BJ (cell line): ENCODE results near the gene ZNF28. TPM values are rescaled to one million over a fixed set of nuclear protein-coding genes. Genes with fewer than 3 reads are reported as not detected.
A peak's percentile ranks its signal among the peaks of the same experiment; 100 is the strongest.
"Not testable (repeated sequence)": the region's sequence is repeated elsewhere in the genome, so short reads cannot be mapped to it uniquely, and the experiment has no call there.

ENCODE experiments used
- CTCF ChIA-PET: fragments of 350-600 bp; formaldehyde crosslinking; extraction: SDS; loops from one replicate; lab custom pipeline; 2021; ENCODE audit warnings: antibody characterized with exemption, inconsistent platforms; lab: Yijun Ruan, JAX
- POLR2A ChIA-PET: fragments of 300-600 bp; sonication (Branson Sonifier 250); formaldehyde crosslinking; extraction: SDS; loops from one replicate; lab custom pipeline; 2021; ENCODE audit warnings: antibody characterized with exemption; lab: Charles Lee
- DNase-seq: peaks from one replicate; pipeline ENCODE4 v3.0.0-alpha.2; 2011; ENCODE audit warnings: low read depth
- H3K27me3 ChIP-seq: 2 replicates; pipeline ENCODE4 v1.6.0; 2011; ENCODE audit warnings: low read length; ENCODE audit not compliant: control insufficient read depth, insufficient read depth
- H3K36me3 ChIP-seq: 2 replicates; pipeline ENCODE4 v1.5.1; 2011; ENCODE audit warnings: low read length; ENCODE audit not compliant: control insufficient read depth, insufficient read depth
- H3K4me3 ChIP-seq: 2 replicates; pipeline ENCODE4 v1.5.1; 2011; ENCODE audit warnings: low read depth, mild to moderate bottlenecking, control low read depth, low read length
- polyA plus RNA-seq: library from polyadenylated mRNA; depleted of rRNA; stranded (reverse); fragments of >200 nt; gene quantifications from 2 replicates; pipeline ENCODE4 v1.2.3, GENCODE V29; 2011
- TF ChIP-seq, protein P1 (sequence below): IDR thresholded peaks from 2 replicates; pipeline ENCODE4 v1.5.1; 2011; ENCODE audit warnings: low read depth, mild to moderate bottlenecking, control low read depth, inconsistent platforms, low read length, moderate library complexity; ENCODE audit not compliant: insufficient read depth

The ZNF28 gene
- polyA plus RNA-seq, 1 experiment = 6.4 TPM

DNA sequence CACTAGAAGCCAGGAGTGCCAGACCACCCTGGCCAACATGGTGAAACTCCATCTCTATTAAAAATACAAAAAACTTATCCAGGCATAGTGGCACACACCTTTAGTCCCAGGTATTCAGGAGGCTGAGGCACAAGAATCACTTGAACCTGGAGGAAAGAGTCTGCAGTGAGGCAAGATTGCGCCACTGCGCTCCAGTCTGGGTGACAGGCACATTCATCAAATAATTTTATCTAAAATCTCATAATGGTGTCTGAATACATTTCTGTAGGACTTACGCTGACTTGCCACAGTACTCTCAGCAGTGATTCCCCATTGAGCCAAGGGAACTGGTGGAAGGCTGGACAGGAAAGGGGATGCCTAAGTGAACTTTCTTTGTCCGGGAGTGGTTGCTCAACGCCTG, 4.3 kb upstream of the ZNF28 start:
- H3K4me3 ChIP-seq = no peak overlapping the region
- H3K36me3 ChIP-seq = no peaks in the 10 kb centered on the region
- no peaks in the 10 kb centered on the region for H3K27me3 ChIP-seq
- ChIA-PET POLR2A (no interaction called here), CTCF (no interaction called here)
- TF ChIP-seq, protein P1, sequence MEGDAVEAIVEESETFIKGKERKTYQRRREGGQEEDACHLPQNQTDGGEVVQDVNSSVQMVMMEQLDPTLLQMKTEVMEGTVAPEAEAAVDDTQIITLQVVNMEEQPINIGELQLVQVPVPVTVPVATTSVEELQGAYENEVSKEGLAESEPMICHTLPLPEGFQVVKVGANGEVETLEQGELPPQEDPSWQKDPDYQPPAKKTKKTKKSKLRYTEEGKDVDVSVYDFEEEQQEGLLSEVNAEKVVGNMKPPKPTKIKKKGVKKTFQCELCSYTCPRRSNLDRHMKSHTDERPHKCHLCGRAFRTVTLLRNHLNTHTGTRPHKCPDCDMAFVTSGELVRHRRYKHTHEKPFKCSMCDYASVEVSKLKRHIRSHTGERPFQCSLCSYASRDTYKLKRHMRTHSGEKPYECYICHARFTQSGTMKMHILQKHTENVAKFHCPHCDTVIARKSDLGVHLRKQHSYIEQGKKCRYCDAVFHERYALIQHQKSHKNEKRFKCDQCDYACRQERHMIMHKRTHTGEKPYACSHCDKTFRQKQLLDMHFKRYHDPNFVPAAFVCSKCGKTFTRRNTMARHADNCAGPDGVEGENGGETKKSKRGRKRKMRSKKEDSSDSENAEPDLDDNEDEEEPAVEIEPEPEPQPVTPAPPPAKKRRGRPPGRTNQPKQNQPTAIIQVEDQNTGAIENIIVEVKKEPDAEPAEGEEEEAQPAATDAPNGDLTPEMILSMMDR = no peak
- no peak for DNase-seq

DNA sequence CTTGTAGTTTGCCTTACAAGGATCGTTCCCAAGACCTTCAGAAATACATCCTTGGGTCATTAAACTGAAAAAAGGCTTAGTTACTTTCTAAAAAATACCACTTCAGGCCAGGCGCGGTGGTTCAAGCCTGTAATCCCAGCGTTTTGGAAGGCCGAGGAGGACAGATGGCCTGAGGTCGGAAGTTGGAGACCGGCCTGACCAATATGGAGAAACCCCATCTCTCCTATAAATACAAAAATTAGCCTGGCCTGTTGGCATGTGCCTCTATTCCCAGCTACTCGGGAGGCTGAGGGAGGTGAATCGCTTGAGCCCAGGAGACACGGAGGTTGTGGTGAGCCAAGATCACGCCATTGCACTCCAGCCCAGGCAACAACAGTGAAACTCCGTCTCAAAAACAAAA, 2.2 kb upstream of the ZNF28 start:
- POLR2A ChIA-PET = no interaction called here
- CTCF ChIA-PET = no interaction called here
- H3K4me3 ChIP-seq = no peak overlapping the region
- DNase-seq = no peak
- TF ChIP-seq, protein P1 = no peak
- H3K36me3 ChIP-seq = no peaks in the 10 kb centered on the region
- no peaks in the 10 kb centered on the region for H3K27me3 ChIP-seq

DNA sequence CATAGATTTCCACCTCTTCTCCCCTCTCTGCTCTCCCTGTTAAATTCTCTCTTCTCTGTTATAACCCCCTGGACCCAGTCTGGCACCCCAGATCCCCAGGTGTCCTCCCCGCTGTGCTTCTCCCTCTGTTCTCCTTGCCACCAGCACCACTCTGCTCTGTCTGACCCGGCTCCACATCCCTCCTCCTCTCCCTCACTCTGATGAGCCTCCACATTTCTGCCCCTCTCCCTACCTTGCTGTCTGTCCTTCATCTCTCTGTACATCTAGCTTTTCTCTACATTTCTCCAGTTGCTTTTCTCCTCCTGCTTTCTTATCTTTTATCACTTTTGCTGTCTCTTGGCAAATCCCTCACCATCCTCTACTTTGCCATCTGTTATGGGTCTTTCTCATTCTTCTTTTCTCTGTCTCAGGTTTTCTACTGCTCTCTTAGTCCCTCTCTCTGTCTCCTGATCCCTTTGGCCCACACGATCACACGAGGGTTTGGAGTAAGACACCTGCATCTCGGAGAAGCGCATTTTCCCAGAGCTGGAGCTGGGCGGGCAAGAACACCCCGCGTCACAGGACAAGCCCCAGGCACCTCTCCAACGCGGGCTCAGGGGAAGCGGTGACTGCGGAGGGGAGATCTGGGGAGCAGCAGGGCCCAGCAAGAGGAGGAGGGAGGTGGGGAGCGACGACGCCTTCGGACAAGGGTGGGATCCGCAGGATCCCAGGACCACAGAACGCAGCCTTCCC, 795 bp downstream of the ZNF28 start:
- DNase-seq, POLR2A ChIA-PET, CTCF ChIA-PET, H3K27me3 ChIP-seq, H3K36me3 ChIP-seq: not testable (repeated sequence)
- peak overlapping the region; percentile 61 for H3K4me3 ChIP-seq

DNA sequence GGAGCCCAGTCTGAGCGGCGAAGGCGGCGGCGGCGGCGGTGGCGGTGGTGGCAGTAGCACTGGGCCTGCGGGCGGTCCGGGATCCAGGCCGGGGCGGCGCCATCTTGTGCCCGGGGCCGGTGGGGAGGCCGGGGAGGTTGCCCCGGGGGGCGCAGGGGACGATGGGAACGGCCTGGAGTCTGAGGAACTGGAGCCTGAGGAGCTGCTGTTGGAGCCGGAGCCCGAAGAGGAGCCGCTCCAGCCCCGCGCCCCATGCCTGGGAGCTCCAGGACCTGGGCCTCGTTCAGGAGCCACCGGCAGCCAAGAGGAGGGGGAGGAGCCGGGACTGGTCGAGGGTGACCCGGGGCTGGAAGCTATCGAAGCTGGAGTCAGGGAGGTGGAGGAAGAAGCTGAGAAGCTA, 11.6 kb downstream of the ZNF28 start:
- peaks cover 2% of the 10 kb centered on the region for H3K36me3 ChIP-seq
- POLR2A ChIA-PET = no interaction called here
- TF ChIP-seq, protein P1 = no peak
- CTCF ChIA-PET = no interaction called here
- no peaks in the 10 kb centered on the region for H3K27me3 ChIP-seq
- DNase-seq = no peak
- H3K4me3 ChIP-seq = no peak overlapping the region

DNA sequence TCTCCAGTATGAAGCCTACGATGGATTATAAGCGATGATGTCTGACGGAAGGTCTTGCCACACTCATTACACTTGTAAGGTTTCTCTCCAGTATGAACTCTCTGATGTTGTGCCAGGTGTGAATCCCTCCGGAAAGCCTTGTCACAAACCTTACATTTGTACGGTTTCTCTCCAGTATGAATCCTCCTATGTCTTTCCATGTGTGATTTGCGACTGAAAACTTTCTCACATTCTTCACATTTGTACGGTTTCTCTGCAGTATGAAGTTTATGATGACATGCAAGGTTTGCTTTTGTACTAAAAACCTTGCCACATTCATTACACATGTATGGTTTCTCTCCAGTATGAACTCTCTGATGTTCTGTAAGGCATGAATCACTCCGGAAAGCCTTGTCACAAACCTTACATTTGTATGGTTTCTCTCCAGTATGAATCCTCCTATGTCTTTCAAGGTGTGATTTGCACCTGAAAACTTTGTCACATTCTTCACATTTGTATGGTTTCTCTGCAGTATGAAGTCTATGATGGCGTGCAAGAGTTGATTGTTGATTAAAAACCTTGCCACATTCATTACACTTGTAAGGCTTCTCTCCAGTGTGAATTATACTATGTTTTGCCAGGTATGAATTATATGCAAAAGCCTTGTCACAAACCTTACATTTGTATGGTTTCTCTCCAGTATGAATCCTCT, 21.3 kb downstream of the ZNF28 start:
- H3K36me3 ChIP-seq, H3K4me3 ChIP-seq, DNase-seq, POLR2A ChIA-PET, CTCF ChIA-PET, H3K27me3 ChIP-seq: not testable (repeated sequence)

DNA sequence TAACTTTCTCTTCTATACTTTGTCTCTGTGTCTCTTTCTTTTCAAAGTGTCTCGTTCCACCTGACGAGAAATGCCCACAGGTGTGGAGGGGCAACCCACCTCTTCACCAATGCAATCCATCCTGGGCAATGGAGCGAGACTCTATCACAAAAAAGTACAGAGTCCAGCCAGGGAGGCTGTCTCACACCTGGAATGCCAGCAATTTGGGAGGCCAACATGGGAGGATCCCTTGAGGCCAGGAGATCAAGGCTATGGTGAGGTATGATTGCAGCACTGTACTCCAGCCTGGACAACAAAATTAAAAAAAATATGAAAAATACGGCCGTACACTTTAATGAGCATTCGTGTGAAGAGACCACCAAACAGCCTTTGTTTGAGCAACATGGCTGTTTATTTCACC, 32.0 kb downstream of the ZNF28 start:
- H3K4me3 ChIP-seq = no peak overlapping the region
- no peak for DNase-seq
- ChIA-PET POLR2A (no interaction called here), CTCF (no interaction called here)
- no peaks in the 10 kb centered on the region for H3K27me3 ChIP-seq
- no peaks in the 10 kb centered on the region for H3K36me3 ChIP-seq
- TF ChIP-seq, protein P1 = no peak
